Measurements from ENCODE around the gene QRFP.

The QRFP gene

DNA sequence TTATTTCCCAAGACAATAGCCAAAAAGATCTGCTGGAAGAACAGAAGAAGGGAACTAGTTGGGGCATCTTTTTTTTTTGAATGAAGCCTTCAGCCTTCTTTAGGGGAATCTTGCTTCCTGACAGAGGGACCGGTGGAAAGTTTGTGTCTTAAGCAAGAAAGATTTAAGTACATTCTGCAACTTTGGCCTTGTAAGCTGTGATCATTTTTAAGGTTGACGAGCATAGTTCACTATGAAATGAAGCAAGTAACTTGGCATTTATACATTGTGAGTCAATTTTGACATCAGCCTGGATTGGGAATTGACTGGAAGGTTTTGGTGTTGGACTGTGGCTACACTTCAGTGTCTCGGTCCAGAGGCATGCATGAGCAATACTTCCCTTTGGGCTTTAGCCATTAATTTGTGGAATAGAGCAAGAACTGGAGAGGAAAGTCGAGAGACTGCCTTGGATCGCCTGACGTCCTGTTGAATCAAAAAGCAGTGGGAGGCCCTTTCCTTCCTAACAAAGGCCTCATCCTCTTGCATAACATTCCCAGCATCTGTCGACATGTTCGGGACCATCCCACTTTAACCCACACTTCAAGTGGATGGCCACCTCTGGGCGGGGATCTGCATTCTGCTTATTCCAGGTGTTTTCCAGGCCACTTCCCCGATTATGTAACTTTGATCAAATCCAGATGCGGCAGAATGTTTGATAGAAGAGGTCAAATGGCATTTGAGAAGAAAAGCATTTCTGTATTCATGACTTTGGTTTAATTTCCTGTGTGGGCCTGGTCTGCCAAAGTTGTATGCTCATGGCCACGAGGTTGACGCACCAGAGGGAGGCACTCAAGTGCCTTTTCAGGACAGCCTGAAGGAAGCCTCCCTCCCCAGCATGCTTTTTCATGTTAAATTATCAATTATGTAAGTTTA lies 49.0 kb downstream of the QRFP start:
- DNase-seq, result no peak

GRCh38 chr9:130846487-130847305 lies 49.9 kb downstream of the QRFP start:
- DNase-seq, result no peak

DNA sequence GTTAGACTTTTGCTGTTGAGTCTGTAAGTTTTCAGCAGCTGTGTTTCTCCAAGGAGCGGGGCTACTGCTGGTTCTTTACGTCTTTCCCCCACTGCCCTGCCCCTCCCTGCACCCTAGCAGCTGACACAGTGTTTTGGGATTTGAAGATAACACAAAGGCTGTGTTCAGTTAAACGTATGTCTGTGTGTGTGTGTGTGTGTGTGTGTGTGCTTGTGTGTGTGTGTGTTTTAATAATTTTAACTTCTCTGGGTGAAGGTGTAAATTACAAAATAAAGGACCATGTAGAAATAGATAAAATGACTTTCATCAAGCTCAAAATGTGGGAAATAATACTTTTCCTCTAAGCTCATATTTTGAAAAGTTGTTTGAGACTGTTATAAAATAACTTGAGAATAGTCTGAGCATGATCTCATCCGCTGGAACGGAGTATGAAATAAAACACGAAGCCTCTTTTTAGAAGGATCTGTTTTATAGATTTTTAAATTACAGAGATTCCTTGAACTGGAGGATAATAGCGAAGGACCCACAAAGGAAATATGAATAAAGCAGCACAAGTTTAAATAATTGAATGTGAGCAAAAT lies 50.6 kb downstream of the QRFP start:
- DNase-seq, result no peak

GRCh38 chr9:130845254-130845653 lies 51.4 kb downstream of the QRFP start:
- no peak for DNase-seq

- DNase-seq, result no peak
Observed at GRCh38 chr9:130844044-130844451, 52.6 kb downstream of the QRFP start.

GRCh38 chr9:130843049-130843908 lies 53.3 kb downstream of the QRFP start:
- DNase-seq, result no peak

Data from NCI-H2081 (cell line).